Fibroblast of the conjunctiva (primary cell): ENCODE data around the gene SPECC1.
A peak's percentile ranks its signal among the peaks of the same experiment; 100 is the strongest.
"Not testable (repeated sequence)": the region's sequence is repeated elsewhere in the genome, so short reads cannot be mapped to it uniquely, and the experiment has no call there.

ENCODE experiments used
- DNase-seq: peaks from one replicate; pipeline ENCODE4 v3.0.0-alpha.2; 2010; ENCODE audit warnings: low read depth

The SPECC1 gene

GRCh38 chr17:20009302-20010098 is at the start of gene SPECC1:
SPECC1 (plus strand) TSS chr17:20009359; CDS start chr17:20096652, 87,293 bp downstream.
- no peak for DNase-seq

DNA sequence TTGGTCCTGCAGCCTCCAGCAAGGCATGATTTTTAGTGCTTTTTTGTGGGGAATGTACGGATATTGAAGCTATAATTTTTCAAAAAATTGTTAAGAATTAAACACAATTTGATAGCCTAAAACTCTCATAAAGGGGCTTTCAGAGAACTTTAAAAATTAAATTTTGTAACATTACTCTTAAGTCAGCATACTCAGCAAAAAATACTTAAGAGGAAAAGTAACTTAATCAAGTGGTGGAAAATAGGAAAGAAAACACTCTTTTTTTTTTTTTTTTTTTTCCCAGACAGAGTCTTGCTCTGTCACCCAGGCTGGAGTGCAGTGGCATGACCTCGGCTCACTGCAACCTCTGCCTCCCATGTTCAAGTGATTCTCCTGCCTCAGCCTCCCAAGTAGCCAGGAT is 46.2 kb upstream of the SPECC1 start:
- DNase-seq: not testable (repeated sequence)

GRCh38 chr17:19973156-19973555 is 36.0 kb upstream of the SPECC1 start:
- no peak for DNase-seq

- no peak for DNase-seq
These were observed 33.6 kb upstream of the SPECC1 start for GRCh38 chr17:19975601-19976000.

DNA sequence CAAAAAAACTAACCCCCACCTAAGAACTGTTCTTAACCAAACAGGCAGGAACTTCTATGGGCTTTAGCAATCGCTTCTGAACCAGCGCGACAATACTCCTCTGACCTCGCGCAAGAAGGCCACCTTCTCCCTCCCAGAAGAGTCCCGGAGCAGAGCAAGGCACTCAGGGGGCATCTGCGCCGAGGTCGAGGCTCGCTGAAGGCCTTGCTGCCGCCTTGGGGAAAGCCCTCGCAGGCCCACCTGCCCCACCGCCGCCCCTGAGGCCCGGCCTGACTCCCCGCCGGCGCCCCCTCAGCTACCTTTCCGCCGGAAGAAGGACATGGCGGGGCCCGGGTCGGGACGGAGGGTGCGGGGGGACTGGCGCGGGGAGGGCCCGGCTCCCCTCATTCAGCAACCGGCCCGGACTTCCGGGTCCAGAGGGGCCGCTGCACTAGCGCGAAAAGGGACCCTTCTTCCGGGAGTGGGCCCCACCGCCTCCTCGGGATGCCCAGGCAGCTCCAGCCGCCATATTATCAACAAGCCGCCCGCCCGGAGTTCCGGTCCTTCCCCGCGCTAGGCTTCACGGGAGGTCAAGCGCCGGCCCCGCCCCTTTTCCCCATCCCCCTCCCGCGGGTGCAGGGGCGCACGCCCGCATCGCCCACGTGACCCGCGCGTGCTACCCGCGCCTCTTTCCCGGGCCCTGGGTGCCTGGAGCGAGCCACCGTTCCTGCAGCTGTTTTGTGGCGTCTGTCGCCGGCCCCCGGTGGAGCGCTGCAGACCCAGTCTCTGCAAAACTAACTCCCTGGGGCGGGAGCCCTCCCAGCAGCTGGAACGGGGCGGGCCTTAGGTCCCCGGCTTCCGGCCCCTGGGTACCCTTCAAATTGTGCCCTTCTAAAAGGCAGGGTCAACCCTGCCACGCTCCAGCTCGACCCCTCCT is 31.6 kb upstream of the SPECC1 start, which contains the start of gene AKAP10:
TSS of gene AKAP10 (minus strand) at position 536 of the 916 bp plus-strand sequence. CDS start at position 387, 149 bp downstream.
- DNase-seq: peak; percentile 55

DNA sequence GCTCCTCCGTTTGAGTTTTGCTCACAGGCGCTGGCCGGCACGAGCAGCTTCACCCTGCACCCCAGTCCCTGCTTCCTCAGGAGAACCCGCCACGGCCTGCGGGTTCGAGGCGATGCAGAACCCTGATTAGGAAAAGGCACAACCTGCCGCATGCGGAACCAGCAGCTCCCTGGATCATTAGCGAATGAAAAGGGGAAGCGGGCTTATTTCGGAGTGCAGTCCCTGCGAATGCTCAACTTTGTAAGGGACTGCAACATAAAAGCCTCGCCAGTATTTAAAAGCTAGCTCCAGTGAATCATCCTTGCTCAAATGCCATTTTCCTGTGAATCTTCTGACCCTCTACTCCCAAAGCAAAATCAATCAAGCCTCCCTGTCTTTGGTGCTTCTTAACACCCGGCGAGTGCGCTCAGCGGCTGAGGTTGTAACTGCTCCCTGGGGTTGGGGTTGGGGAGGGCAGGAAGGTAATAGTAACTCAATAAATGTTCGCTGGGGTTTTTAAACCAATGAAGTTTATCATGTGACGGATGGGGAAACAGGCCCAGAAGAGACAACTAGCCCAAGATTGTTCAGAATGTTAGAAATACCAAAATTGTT is 30.9 kb upstream of the SPECC1 start:
- no peak for DNase-seq

- no peak for DNase-seq
These were observed 30.4 kb upstream of the SPECC1 start for GRCh38 chr17:19978805-19979211.

DNA sequence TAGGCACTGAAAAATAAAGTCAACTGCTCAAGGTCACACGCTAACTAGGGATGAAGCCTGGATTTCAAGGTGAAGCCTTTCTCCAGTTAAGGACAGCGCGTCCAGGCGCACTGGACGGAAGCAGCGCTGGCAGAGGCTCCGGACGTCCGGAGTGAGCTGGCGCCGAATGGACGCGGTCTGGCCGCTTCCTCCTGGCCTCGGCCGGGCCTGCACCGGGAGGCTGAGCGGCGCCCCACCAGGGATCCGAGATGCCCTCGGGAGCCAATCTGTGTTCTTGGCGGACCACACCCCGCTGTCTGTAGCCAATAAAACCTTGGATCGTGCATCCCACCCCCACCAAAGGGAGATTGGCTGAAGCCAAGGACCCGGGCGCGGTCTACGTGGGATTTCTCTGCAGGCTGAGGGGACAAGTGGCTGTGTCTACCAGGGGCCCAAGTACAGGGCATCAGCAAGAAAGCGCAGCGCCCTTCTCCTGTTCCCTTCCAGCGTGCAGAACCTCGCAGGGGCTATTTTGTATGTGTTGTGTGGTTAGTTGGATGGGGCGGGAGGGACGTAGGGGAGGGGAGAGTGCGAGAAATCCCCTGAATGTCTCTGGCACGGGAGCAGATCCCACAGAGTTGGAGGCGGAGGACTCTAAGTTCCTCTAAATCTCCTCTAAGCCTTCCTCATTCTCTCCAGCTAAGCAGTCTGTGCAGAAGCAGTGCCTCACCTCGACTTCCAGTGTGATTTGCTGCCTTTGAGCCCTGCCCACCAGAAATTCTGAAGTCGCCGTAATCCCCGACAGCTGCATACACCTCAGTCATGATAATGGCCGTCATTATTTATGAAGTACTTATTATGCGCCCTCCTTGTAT is 29.0 kb upstream of the SPECC1 start:
- DNase-seq: no peak

DNA sequence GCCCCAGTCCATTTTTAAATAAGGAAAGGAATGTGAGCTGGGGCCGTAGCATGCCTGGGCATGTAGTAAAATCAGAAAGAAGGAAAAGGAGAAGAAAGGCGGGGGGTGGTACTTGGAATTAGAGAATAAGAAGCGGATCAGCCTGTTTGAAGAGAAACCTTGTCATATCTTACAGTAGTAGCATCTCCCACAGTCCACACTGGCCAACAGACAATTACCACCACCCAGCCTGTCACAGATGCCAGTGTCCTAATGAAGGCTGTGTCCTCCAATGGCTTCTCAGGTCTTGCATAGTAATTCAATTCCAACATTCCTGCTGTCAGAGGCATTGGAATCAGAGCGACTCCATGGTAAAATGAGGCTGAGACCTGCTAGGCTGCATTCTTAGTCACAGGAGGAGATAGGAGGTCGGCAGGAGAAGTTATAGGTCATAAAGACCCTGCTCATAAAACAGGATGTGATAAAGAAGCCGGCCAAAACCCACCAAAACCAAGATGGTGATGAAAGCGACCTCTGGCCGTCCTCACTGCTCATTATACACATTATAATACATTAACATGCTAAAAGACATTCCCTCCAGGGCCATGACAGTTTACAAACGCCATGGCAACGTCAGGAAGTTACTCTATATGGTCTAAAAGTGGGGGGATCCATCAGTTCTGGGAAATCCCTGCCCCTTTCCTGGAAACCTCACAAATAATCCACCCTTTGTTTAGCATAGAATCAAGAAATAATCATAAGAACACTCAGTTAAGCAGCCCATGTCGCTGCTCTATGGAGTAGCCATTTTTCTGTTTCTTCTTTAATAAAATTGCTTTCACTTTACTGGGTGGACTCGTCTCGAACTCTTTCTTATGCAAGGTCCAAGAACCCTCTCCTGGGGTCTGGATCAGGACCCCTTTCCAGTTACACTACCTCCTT is 22.0 kb upstream of the SPECC1 start:
- DNase-seq: no peak

GRCh38 chr17:19987897-19988296 is 21.3 kb upstream of the SPECC1 start:
- DNase-seq: no peak

- DNase-seq: no peak
These were observed 17.8 kb upstream of the SPECC1 start for GRCh38 chr17:19991252-19991885.

GRCh38 chr17:19992803-19993713 is 16.1 kb upstream of the SPECC1 start:
- peak; percentile 77 for DNase-seq

GRCh38 chr17:19996086-19996485 is 13.1 kb upstream of the SPECC1 start:
- no peak for DNase-seq

DNA sequence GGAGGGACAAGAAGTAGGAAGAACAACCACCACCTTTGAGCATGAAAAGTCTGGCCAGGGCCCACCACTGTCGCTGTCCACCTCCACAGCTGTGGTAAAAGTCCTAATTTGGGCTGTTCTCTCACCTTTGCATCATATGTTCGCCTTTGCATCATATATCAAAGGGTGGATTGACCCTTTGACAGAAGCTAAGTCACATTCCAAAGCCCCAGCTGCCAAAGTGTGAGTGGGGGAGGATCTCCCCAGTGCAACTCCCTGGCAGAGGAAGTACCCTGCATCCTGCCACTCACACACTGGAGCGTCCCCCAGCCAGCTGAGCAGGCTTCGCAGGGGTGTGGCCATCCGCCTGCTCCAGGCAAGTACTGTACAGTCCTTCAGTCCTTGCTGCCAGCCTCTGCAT is 12.7 kb upstream of the SPECC1 start:
- no peak for DNase-seq

GRCh38 chr17:20008242-20009051 is 712 bp upstream of the SPECC1 start:
- DNase-seq: no peak

DNA sequence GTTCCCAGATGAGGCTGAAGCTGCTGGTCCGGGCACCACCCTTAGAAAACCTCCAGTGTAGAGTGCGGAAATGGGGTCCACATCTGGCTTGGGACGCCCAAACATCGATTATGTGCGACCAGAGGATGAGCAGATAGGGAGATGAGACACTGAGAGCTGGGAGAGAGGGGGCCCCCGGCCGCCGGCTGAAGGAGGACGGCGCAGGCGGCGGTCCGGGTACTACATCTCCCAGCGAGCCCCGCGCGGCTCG is 182 bp upstream of the SPECC1 start:
- DNase-seq: peak; percentile 16

DNA sequence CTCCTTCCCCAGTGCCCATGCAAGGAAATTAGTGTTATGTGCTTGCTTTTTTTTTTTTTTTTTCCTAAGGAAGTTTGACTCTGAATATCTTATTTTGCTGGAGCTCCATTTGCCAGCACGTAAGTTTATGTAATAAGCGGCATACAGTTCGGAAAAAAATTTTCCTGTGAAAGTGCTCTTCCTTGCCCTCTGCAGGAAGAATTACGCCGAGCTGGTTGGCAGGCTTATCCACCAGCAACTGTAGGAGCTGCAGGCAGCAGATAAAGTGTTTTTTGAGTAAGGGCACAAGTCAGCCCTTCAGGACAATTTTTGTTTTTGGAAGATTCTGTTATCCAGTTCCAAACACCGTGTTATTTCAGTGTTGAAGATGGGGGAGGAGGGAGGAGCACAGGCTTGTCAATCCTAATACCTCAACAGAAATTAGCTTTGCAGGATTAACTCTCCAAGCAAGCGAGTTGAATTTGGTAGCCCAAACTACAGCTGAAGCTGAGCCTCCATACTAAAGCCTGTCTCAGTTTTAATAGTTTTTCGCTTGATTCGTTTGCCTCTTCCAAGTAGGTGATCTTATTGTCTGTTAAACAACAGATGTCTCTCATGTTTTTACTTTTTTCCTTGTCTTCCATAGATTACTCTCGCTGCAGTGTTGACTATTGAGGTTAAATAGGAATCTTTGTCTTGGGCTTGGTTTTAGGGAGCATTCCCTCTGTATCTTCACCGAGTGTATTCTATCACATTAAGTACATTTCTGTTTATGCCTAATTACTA is 1.1 kb downstream of the SPECC1 start:
- DNase-seq: peak; percentile 56

- no peak for DNase-seq
These were observed 1.8 kb downstream of the SPECC1 start for GRCh38 chr17:20010936-20011335.
